ENCODE results near the gene PCDHGB4. TPM values are rescaled to one million over a fixed set of nuclear protein-coding genes. Genes with fewer than 3 reads are reported as not detected.

Gene PCDHGB4
- polyA plus RNA-seq, 1 donor from 2014 or later = 9.3 TPM

DNA sequence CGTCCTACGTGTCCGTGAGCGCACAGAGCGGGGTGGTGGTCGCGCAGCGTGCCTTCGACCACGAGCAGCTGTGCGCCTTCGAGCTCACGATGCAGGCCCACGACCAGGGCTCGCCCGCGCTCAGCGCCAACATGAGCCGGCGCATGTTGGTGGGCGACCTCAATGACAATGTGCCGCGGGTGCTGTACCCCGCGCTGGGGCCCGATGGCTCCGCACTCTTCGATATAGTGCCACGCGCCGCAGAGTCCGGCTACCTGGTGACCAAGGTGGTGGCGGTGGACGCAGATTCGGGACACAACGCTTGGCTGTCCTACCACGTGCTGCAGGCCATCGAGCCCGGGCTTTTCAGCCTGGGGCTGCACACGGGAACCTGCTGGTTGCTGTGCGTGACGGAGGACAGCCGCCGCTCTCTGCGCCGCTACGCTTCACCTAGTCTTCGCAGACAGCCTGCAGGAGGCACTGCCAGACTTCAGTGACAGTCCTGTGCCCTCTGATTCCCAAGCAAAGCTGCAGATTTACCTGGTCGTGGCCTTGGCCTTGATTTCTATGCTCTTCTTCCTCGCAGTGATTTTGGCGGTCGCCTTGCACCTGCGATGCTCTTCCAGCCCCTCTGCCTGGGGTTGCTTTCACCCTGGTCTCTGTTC lies 40.4 kb downstream of the PCDHGB4 start:
- H3F3A ChIP-seq (ENCODE audit: insufficient read depth, low read length, poor library complexity, severe bottlenecking) = no peaks in the 10 kb centered on the region
- peaks cover 71% of the 10 kb centered on the region for H3K36me3 ChIP-seq (ENCODE audit: insufficient read depth, low read length)
- no peak overlapping the region for H2AFZ ChIP-seq (ENCODE audit: low read depth, low read length)
- H3K27me3 ChIP-seq (ENCODE audit: insufficient read depth, low read depth, low read length) = no peaks in the 10 kb centered on the region
- H3K9me3 ChIP-seq (ENCODE audit: low read length) = peaks cover 80% of the 10 kb centered on the region
- no peak overlapping the region for H3K9ac ChIP-seq (ENCODE audit: low read length)
- H4K20me1 ChIP-seq (ENCODE audit: insufficient read depth) = no peaks in the 10 kb centered on the region
- TF ChIP-seq MXI1 (conservative IDR thresholded peaks at IDR 0.05; ENCODE audit: poor library complexity, severe bottlenecking) (no peak), POLR2AphosphoS5 (IDR thresholded peaks at IDR 0.05) (no peak), RAD21 (conservative IDR thresholded peaks at IDR 0.05) (no peak), TAF1 (IDR thresholded peaks at IDR 0.05; ENCODE audit: low read depth) (no peak), EZH2 (IDR thresholded peaks at IDR 0.05; ENCODE audit: borderline replicate concordance, insufficient read depth, low read length, poor library complexity, severe bottlenecking) (no peak), SMC3 (conservative IDR thresholded peaks at IDR 0.05; ENCODE audit: poor library complexity) (no peak), EP300 (conservative IDR thresholded peaks at IDR 0.05; ENCODE audit: poor library complexity, severe bottlenecking) (no peak)
- TF ChIP-seq, protein P1, sequence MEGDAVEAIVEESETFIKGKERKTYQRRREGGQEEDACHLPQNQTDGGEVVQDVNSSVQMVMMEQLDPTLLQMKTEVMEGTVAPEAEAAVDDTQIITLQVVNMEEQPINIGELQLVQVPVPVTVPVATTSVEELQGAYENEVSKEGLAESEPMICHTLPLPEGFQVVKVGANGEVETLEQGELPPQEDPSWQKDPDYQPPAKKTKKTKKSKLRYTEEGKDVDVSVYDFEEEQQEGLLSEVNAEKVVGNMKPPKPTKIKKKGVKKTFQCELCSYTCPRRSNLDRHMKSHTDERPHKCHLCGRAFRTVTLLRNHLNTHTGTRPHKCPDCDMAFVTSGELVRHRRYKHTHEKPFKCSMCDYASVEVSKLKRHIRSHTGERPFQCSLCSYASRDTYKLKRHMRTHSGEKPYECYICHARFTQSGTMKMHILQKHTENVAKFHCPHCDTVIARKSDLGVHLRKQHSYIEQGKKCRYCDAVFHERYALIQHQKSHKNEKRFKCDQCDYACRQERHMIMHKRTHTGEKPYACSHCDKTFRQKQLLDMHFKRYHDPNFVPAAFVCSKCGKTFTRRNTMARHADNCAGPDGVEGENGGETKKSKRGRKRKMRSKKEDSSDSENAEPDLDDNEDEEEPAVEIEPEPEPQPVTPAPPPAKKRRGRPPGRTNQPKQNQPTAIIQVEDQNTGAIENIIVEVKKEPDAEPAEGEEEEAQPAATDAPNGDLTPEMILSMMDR (IDR thresholded peaks at IDR 0.05; ENCODE audit: poor library complexity, severe bottlenecking) = no peak
- TF ChIP-seq, protein P2, sequence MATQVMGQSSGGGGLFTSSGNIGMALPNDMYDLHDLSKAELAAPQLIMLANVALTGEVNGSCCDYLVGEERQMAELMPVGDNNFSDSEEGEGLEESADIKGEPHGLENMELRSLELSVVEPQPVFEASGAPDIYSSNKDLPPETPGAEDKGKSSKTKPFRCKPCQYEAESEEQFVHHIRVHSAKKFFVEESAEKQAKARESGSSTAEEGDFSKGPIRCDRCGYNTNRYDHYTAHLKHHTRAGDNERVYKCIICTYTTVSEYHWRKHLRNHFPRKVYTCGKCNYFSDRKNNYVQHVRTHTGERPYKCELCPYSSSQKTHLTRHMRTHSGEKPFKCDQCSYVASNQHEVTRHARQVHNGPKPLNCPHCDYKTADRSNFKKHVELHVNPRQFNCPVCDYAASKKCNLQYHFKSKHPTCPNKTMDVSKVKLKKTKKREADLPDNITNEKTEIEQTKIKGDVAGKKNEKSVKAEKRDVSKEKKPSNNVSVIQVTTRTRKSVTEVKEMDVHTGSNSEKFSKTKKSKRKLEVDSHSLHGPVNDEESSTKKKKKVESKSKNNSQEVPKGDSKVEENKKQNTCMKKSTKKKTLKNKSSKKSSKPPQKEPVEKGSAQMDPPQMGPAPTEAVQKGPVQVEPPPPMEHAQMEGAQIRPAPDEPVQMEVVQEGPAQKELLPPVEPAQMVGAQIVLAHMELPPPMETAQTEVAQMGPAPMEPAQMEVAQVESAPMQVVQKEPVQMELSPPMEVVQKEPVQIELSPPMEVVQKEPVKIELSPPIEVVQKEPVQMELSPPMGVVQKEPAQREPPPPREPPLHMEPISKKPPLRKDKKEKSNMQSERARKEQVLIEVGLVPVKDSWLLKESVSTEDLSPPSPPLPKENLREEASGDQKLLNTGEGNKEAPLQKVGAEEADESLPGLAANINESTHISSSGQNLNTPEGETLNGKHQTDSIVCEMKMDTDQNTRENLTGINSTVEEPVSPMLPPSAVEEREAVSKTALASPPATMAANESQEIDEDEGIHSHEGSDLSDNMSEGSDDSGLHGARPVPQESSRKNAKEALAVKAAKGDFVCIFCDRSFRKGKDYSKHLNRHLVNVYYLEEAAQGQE (IDR thresholded peaks at IDR 0.05; ENCODE audit: borderline replicate concordance) = no peak
- no peaks in the 10 kb centered on the region for H3K9me2 ChIP-seq (ENCODE audit: insufficient read depth, low read length)
- peaks cover 37% of the 10 kb centered on the region for H3K79me2 ChIP-seq (replicated peaks; ENCODE audit: insufficient read depth, low read length)
- H3K4me2 ChIP-seq (ENCODE audit: low read length) = no peak overlapping the region
- peak overlapping the region; percentile 13 for H3K4me3 ChIP-seq (ENCODE audit: low read length)
- H3K27ac ChIP-seq (ENCODE audit: low read length) = no peak overlapping the region

DNA sequence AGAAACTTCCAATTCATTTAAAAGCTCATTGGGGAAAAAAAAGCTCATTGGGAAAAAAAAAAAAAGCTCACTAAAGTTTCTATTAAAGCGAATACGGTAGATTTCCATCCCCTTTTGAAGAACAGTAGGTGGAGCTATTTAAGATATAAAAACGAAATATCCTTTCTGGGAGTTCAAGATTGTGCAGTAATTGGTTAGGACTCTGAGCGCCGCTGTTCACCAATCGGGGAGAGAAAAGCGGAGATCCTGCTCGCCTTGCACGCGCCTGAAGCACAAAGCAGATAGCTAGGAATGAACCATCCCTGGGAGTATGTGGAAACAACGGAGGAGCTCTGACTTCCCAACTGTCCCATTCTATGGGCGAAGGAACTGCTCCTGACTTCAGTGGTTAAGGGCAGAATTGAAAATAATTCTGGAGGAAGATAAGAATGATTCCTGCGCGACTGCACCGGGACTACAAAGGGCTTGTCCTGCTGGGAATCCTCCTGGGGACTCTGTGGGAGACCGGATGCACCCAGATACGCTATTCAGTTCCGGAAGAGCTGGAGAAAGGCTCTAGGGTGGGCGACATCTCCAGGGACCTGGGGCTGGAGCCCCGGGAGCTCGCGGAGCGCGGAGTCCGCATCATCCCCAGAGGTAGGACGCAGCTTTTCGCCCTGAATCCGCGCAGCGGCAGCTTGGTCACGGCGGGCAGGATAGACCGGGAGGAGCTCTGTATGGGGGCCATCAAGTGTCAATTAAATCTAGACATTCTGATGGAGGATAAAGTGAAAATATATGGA lies 43.0 kb downstream of the PCDHGB4 start, which contains the start of gene PCDHGA12:
Gene PCDHGA12 (plus strand): TSS at position 176 of the 782 bp plus-strand sequence. CDS start 253 bp downstream, at position 429.
- peaks cover 23% of the 10 kb centered on the region for H3K79me2 ChIP-seq (replicated peaks; ENCODE audit: insufficient read depth, low read length)
- H3K36me3 ChIP-seq (ENCODE audit: insufficient read depth, low read length) = peaks cover 50% of the 10 kb centered on the region
- no peaks in the 10 kb centered on the region for H3K27me3 ChIP-seq (ENCODE audit: insufficient read depth, low read depth, low read length)
- peak within 1 kb of the TSS; percentile 13 for H3K4me3 ChIP-seq (ENCODE audit: low read length)
- no peaks in the 10 kb centered on the region for H3F3A ChIP-seq (ENCODE audit: insufficient read depth, low read length, poor library complexity, severe bottlenecking)
- peaks cover 68% of the 10 kb centered on the region for H3K9me3 ChIP-seq (ENCODE audit: low read length)
- H3K4me2 ChIP-seq (ENCODE audit: low read length) = no peak within 1 kb of the TSS
- no peaks in the 10 kb centered on the region for H3K9me2 ChIP-seq (ENCODE audit: insufficient read depth, low read length)
- H3K27ac ChIP-seq (ENCODE audit: low read length) = no peak within 1 kb of the TSS
- H4K20me1 ChIP-seq (ENCODE audit: insufficient read depth) = no peaks in the 10 kb centered on the region
- no peak within 1 kb of the TSS for H2AFZ ChIP-seq (ENCODE audit: low read depth, low read length)
- TF ChIP-seq EP300 (conservative IDR thresholded peaks at IDR 0.05; ENCODE audit: poor library complexity, severe bottlenecking) = no peak
- TF ChIP-seq POLR2AphosphoS5 (IDR thresholded peaks at IDR 0.05) = no peak
- TF ChIP-seq SMC3 (conservative IDR thresholded peaks at IDR 0.05; ENCODE audit: poor library complexity) = no peak
- TF ChIP-seq RAD21 (conservative IDR thresholded peaks at IDR 0.05) = no peak
- TF ChIP-seq, protein P1 (IDR thresholded peaks at IDR 0.05; ENCODE audit: poor library complexity, severe bottlenecking) = no peak
- TF ChIP-seq MXI1 (conservative IDR thresholded peaks at IDR 0.05; ENCODE audit: poor library complexity, severe bottlenecking) = no peak
- TF ChIP-seq, protein P2 (IDR thresholded peaks at IDR 0.05; ENCODE audit: borderline replicate concordance) = no peak
- TF ChIP-seq TAF1 (IDR thresholded peaks at IDR 0.05; ENCODE audit: low read depth) = no peak
- no peak for TF ChIP-seq EZH2 (IDR thresholded peaks at IDR 0.05; ENCODE audit: borderline replicate concordance, insufficient read depth, low read length, poor library complexity, severe bottlenecking)
- H3K9ac ChIP-seq (ENCODE audit: low read length) = no peak within 1 kb of the TSS
